HFF-Myc (cell line): ENCODE measurements around the gene SARM1.

ENCODE experiments used
- DNase-seq: peaks from one replicate; pipeline ENCODE4 v3.0.0-alpha.2; 2011; ENCODE audit warnings: low read depth; ENCODE audit errors: extremely low read depth
- H3K4me3 ChIP-seq: replicated peaks from 2 replicates; pipeline ENCODE4 v1.5.1; 2011; ENCODE audit warnings: low read depth, mild to moderate bottlenecking, control low read depth, low read length
- TF ChIP-seq, protein P1 (sequence below): IDR thresholded peaks from 2 replicates; pipeline ENCODE4 v1.5.1; 2012; ENCODE audit warnings: mild to moderate bottlenecking, low read depth, low read length, control low read depth; ENCODE audit errors: missing control alignments

SARM1 gene

DNA sequence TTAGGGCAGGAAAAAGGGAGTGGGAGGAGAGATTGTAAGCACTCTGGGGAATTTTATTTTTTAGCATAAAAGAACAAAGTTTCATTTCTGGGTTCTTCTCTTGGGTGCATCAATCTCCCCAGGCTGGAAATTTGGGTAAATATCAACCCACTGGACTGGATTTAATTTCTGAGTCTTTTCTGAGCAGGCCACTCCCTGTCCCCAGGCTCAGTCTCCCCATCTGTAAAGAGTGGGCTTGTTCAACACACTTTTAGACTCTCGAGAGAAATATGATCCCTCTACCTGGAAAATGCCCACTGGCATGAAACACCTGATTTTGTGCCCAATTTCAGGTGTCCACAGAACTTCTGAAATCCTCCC, 770 bp upstream of the SARM1 start:
- TF ChIP-seq, protein P1, sequence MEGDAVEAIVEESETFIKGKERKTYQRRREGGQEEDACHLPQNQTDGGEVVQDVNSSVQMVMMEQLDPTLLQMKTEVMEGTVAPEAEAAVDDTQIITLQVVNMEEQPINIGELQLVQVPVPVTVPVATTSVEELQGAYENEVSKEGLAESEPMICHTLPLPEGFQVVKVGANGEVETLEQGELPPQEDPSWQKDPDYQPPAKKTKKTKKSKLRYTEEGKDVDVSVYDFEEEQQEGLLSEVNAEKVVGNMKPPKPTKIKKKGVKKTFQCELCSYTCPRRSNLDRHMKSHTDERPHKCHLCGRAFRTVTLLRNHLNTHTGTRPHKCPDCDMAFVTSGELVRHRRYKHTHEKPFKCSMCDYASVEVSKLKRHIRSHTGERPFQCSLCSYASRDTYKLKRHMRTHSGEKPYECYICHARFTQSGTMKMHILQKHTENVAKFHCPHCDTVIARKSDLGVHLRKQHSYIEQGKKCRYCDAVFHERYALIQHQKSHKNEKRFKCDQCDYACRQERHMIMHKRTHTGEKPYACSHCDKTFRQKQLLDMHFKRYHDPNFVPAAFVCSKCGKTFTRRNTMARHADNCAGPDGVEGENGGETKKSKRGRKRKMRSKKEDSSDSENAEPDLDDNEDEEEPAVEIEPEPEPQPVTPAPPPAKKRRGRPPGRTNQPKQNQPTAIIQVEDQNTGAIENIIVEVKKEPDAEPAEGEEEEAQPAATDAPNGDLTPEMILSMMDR, result no peak
- peak overlapping the region; percentile 70; the same call in 1 of the 2 replicates for H3K4me3 ChIP-seq
- DNase-seq, result no peak

DNA sequence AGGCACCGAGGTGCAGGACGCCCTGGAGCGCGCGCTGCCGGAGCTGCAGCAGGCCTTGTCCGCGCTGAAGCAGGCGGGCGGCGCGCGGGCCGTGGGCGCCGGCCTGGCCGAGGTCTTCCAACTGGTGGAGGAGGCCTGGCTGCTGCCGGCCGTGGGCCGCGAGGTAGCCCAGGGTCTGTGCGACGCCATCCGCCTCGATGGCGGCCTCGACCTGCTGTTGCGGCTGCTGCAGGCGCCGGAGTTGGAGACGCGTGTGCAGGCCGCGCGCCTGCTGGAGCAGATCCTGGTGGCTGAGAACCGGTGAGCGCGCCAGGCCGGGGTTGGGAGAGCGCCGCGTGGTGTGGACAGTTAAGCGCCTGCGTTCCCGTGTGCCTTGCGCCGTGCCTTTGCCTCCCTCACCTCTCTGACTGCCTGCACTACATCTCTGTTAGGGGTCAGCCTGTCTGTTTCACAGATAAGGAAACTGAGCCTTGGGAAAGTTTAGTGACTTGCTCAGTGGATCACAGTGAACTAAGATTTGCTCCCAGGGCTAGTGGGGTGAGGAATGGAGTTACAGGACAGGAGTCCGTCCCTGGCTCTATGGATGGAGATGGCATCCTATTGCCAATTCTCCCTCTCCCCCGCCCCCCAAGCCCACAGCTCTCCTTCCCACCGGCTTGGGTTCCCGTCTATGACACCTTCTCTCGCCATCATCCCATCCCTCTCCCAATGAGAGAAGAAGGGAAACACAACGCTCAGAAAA, 880 bp downstream of the SARM1 start:
- DNase-seq, result no peak
- TF ChIP-seq, protein P1, result no peak
- H3K4me3 ChIP-seq, result peak overlapping the region; percentile 70

DNA sequence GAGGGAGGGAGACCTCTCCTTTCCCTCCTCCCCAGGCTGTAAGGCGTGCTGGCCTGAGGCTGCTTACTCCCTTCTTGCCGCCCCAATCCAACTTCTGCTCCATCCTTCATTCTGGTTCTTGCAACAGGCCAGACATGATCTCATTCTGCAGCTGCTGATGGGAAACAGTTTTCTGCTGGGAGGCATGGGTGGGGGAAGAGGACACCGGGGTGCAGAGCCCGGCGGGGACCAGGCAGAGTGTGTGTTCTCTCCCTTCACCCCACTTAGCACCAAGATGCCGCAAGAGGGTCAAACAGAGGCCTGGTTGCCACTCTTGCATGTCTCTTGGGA, 1.4 kb downstream of the SARM1 start:
- no peak for DNase-seq
- H3K4me3 ChIP-seq, result peak overlapping the region; percentile 70
- TF ChIP-seq, protein P1, result no peak

DNA sequence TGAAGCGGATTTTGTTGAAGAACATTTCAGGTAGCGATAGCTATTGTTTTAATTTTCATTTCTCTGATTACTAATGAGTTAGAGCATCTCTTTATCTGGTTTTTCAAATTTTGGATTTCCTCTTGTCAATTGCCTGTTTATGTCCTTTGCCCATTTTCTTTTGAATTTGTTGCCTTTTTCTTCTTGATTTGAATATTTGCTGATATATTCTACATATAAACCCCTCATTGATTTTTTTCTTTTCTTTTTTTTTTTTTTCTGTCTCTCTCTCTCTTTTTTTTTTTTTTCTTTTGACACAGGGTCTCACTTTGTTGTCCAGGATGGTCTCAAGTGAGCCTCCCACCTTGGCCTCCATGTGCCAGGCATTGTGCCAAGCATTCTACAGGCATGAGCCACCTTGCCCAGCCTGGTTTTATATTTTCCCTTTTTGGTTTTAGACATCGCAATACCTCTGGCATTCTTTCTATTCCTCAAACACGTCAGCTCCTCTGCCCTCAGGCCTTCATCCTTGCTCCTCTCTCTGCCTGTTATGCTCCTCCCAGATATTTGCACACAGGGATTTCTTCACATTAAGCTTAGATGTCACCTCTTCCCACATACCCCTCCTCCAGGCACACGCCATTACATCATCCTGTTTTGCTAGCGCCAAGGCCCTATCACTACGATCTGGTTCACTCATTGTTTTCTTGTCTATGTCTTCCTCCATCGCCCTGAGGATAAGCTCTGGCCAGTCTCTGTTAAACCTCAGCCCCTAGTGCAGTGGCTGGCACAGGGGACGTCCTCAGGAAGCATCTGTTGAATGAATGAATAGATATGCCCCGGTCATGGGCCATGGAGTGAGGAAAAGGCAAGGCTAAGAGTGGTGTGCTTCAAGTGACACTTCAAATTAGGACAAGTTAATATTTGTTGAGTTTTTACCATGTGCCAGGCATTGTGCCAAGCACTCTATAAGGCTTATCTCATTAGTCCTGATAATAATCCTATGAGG, 8.6 kb downstream of the SARM1 start:
- TF ChIP-seq, protein P1, result no peak
- H3K4me3 ChIP-seq, result no peak overlapping the region
- no peak for DNase-seq

DNA sequence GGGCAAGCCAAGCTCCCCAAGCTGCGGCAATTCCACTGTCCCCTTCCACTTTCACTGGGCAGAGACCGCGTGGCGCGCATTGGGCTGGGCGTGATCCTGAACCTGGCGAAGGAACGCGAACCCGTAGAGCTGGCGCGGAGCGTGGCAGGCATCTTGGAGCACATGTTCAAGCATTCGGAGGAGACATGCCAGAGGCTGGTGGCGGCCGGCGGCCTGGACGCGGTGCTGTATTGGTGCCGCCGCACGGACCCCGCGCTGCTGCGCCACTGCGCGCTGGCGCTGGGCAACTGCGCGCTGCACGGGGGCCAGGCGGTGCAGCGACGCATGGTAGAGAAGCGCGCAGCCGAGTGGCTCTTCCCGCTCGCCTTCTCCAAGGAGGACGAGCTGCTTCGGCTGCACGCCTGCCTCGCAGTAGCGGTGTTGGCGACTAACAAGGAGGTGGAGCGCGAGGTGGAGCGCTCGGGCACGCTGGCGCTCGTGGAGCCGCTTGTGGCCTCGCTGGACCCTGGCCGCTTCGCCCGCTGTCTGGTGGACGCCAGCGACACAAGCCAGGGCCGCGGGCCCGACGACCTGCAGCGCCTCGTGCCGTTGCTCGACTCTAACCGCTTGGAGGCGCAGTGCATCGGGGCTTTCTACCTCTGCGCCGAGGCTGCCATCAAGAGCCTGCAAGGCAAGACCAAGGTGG, 9.8 kb downstream of the SARM1 start:
- DNase-seq, result no peak
- H3K4me3 ChIP-seq, result no peak overlapping the region
- TF ChIP-seq, protein P1, result no peak

DNA sequence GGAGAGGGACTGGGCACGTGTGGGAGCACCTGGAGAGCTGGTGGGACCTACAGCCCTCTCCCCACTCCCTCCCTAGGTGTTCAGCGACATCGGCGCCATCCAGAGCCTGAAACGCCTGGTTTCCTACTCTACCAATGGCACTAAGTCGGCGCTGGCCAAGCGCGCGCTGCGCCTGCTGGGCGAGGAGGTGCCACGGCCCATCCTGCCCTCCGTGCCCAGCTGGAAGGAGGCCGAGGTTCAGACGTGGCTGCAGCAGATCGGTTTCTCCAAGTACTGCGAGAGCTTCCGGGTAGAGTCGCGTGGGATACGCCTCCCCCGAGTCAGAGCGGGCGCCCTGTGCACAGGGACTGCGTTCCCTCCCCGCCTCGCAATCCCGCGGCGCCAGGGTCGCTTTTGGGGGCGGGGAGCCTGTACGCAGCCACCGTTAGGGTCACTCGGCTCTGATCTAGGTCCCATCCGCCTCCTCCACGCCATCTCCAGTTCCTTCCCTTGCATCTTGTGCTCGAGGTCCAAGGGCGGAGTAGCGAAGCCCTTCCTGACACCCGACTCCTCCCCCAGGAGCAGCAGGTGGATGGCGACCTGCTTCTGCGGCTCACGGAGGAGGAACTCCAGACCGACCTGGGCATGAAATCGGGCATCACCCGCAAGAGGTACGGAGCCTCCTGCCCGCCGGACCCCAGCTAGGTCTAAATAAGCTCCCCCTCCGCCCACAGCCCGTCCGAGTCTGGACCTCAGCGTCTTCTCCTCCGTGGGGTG, 13.0 kb downstream of the SARM1 start:
- no peak for DNase-seq
- TF ChIP-seq, protein P1, result no peak
- H3K4me3 ChIP-seq, result no peak overlapping the region
